HG02759 (cell line): ENCODE results near the gene SEMA4C.
"Not testable (repeated sequence)": the region's sequence is repeated elsewhere in the genome, so short reads cannot be mapped to it uniquely, and the experiment has no call there.

Experiments used
- ATAC-seq: cut with Tn5 transposase; IDR thresholded peaks from one replicate; pipeline ENCODE4 v1.9.1; 2021; ENCODE audit warnings: mild to moderate bottlenecking, moderate library complexity; ENCODE audit not compliant: unreplicated experiment

The SEMA4C gene

DNA sequence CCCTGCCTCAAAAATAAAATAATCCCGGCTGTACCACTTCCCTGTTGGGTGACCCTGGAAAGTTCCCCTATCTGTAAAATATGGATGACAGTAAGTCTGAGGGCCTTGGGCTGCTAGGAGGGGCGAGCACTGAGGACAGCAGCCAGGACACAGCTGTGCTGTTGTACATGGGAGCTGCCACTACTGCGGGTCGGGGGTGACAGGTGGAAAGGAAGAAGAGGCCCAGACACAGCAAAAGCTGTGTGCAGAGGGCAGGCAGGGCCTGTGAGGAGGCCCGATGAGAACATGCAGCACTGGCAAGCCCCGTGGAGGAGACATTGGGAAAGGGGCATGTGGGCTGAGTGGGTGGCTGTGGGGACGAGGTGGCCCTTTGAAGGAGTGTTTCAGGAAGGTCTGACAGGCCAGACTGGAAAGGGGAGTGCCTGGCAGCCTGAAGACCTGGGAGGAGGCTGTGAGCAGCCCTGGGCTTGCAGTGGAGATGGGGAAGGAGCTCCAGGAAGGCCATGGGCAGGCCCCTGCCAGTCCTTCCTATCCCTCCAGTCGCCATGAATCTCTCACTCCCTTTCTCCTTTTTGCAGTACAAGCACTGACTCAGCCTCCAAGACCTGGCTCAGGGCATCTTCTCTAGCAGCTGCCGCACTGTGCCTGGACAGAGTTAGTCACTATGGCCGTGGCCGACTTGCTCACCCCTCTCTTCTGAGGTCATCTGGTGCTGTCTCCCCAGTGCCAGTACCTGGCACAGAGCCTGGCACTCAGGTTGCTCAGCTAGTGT, 28.9 kb upstream of the SEMA4C start:
- ATAC-seq: no peak

DNA sequence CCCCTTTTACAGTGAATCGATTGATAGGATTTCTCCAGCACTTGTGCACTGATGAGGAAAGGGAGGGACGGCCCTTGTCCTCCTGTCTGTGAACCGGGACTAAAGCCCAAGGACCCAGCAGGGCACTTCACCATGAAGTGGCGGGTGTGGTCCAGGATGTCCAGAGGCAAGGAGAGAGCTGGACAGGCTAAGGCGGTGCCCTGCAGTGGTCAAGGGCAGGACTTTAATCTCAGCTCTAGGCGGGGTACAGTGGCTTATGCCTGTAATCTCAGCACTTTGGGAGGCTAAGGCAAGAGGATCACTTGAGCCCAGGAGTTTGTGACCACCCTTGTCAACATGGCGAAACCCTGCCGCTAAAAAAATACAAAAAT, 28.2 kb upstream of the SEMA4C start:
- no peak for ATAC-seq

- ATAC-seq: no peak
These were observed 27.7 kb upstream of the SEMA4C start for GRCh38 chr2:96897491-96898134.

DNA sequence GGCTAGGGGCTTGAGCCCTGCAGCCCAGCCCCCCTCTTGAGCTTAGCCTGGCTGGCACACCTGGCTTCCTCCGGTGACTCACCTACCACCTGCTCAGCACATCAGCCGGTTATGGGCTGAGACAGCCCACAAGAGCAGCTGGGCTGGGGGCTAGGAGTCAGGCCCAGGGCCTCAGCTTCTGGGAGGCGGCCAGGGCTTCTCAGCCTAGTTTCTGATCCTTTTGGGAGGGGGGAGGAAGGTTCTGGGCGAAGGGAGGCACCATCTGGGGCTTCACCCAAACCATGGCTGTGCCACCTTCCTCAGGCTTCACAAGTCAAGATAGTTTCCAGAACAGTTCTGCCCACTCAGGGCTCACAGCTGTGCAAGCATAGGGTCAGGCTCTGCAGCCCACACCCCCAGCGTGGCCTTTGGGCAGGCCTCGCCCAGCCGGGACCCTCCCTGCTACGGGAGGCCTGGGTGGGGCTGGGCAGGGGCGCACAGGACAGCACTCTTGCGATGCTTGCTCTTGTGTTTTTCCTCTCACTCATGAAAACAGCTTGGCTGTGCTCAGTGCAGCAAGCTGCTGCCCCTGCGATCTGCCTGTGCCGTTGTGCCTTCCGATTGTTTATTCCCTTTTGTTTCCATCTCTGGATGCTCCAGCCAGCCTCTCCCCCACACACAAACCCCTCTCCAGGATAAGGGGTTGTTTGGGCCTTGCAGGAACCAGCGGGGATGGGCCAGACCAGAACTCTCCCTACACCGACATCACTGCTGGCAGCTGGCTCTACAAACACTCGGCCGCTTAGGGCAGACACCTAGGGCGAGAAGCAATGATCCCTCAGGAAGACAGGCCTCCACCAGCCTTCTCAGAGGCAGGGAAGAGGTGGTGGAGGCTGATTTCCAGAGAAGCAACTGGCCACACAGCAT, 26.1 kb upstream of the SEMA4C start:
- ATAC-seq: no peak

GRCh38 chr2:96895032-96895745, 25.3 kb upstream of the SEMA4C start:
- ATAC-seq: no peak

- no peak for ATAC-seq
These were observed 24.3 kb upstream of the SEMA4C start for GRCh38 chr2:96894151-96894531.

DNA sequence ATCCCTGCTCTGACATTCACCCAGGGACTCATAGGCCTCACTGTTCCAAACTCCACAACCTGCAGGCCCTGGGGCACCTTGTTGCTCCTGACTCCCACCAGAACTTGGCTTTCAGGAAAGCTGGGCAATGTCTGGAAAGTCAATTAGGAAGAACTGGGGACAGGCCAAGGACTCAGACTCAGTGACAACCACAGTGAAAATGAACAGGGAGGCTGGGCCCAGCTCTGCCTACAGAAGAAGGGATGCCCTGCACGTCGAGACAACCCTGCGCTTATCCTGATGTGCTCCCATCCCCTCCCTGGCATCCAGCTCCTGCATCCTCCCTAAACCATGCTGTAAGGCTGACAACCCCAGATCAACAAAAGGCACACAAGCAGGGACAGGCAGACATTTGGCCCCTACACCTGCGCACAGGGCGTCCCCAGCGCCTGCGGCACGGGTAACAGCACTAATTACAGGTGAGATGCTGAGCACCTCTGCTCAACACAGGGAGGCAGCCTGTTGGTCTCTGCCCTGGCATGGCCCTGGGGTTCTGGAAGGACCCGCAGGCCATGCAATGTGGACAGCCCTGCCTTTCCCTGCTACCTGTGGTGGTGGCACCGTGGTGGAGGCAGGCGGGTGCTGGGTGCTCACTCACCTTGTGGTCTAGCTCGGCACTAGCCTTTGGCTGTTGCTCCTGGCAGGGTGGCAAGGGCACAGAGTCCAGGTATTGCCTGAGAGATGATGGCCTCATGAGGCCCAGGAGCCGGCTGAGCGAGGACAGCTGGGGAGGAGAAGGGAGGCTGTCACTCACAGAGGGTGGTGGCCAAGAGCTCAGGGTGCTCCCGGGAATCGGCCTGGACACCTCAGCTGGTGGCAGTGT, 23.6 kb upstream of the SEMA4C start:
- no peak for ATAC-seq

DNA sequence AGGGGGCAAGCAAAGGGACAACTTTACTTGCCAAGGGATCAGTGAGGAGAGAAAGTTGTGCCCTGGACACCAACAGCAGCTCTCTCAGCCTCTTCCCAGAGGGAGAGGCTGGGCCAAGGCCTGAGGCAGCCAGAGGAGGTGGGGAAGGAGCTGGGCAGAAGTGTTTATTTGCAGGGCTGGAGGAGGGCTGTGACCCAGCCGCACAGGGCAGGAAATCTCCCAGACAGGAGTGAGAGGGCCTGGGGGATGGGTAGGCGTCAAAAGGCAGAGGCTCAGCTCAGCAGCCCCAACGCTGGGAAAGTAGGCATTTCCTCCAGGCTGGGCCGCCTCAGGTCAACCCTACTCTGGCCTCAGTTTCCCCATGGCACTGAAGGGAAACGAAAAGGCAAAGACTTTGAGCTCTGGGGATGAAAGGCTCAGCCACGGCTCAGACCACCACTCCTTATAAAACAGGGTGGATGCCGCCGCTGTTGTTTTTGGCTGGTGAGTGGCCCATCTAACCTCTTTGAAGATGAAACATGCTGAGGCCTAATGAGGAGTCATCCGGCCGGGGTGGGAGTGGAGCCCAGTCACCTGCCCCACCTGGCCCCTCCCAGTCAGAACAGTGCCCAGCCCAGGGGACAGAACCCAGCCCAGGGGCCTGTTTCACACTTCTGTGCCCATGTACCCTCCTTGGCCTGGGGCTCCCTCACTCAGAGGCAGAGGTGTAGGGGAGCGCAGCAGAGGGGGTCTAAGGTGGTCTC, 21.9 kb upstream of the SEMA4C start:
- ATAC-seq: no peak

DNA sequence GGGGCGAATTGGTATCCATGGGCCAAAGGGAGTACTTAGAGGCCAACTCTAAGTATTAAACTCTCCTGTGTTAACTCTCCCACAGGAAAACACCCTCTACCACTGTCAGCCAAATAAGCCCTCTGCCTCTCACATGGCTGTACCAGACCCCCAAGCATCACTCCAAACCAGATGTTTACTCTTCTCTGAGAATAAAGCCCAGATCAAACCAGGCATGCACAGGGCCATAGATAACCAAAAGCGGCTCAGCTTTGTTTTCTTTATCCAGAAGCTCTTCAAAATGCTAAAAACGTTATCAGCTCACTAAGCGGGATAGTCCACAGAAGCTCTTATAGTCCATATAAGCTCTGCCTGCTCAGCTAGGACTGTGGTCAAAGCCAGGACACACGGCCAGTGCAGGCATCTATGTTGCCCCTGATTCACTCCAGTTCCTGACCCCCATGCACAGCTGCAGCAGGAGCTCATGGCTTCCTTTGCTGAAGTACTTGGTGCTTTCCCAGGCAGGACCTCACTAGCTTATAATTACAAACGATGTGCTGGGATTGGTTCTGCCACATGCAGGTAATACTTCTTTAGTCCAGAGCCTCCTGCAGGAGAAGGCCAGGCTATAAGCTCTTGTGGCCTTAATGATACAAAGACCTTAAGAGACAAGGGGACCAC, 21.0 kb upstream of the SEMA4C start:
- ATAC-seq: no peak

DNA sequence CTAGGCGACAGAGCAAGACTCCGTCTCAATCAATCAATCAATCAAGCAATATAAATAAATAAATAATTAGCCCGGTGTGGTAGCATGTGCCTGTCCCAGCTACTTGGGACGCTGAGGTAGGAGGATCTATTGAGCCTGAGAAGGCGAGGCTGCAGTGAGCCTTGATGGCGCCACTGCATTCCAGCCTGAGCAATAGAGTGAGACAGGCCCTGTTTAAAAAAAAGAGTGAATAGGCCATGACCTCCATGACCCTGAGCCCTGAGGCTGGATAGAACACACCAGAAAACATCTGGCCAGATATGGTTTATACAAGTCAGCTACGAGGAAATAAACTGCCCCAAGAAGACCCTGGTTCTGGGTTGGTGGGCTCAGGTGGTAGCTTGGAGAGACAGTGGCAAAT, 20.4 kb upstream of the SEMA4C start:
- no peak for ATAC-seq

DNA sequence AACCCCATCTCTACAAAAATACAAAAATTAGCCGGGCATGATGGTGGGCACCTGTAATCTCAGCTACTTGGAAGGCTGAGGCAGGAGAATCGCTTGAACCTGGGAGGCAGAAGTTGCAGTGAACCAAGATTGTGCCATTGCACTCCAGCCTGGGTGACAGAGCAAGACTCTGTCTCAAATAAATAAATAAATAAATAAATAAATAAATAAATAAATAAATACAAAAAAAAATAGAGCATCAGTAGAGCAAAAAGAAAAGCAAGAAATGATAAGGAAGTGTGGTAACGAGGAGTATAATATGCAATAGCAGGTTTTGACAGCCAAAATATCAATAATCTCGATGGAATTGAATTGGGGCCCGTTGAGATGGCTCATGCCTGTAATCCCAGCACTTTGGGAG, 19.6 kb upstream of the SEMA4C start:
- ATAC-seq: not testable (repeated sequence)

GRCh38 chr2:96888072-96889011, 18.5 kb upstream of the SEMA4C start:
- no peak for ATAC-seq

DNA sequence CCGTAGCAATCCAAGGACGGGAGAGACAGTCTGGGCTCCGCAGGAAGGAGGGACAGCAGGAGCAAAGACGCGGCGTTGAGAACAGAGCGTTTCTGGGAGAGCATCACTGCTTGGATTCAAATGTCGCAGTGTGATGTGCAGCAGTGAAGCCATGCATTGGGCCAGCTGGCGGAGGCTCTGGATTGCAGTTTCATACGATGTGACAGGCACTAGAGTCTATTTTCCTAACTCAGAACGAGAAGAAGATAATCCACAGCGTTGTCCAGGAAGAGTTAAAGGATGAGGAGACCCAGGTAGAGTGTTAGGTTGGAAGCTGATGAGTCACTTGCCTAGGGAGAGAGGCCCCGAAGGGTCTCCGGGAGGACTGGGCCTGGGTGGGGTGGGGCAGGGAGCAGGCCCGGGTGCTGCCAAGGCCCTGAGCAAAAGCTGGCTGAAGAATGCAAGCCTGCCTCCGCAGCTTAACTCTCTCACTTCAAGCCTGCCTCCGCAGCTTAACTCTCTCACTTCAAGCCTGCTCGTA, 17.7 kb upstream of the SEMA4C start:
- ATAC-seq: no peak

GRCh38 chr2:96885432-96886347, 15.8 kb upstream of the SEMA4C start:
- ATAC-seq: no peak

GRCh38 chr2:96884299-96885094, 14.6 kb upstream of the SEMA4C start:
- no peak for ATAC-seq

GRCh38 chr2:96883306-96883705, 13.4 kb upstream of the SEMA4C start:
- no peak for ATAC-seq
